ENCODE measurements around the gene GPR157.

Gene GPR157

GRCh38 chr1:9107136-9107535, 21.8 kb downstream of the GPR157 start:
- TF ChIP-seq CTCF (conservative IDR thresholded peaks at IDR 0.05; ENCODE audit: low read depth, low read length) = no peak
- no peak for DNase-seq (ENCODE audit: low read depth)
- H3K4me3 ChIP-seq (ENCODE audit: low read length) = no peak overlapping the region

- no peak overlapping the region for H3K4me3 ChIP-seq (ENCODE audit: low read length)
- no peak for TF ChIP-seq CTCF (conservative IDR thresholded peaks at IDR 0.05; ENCODE audit: low read depth, low read length)
- no peak for DNase-seq (ENCODE audit: low read depth)
Observed at GRCh38 chr1:9106286-9106685, 22.6 kb downstream of the GPR157 start.

- no peak for DNase-seq (ENCODE audit: low read depth)
- H3K4me3 ChIP-seq (ENCODE audit: low read length) = no peak overlapping the region
- no peak for TF ChIP-seq CTCF (conservative IDR thresholded peaks at IDR 0.05; ENCODE audit: low read depth, low read length)
Observed at GRCh38 chr1:9105336-9105867, 23.5 kb downstream of the GPR157 start.

GRCh38 chr1:9101510-9102146, 27.3 kb downstream of the GPR157 start:
- peak; percentile 92 for TF ChIP-seq CTCF (conservative IDR thresholded peaks at IDR 0.05; ENCODE audit: low read depth, low read length)
- H3K4me3 ChIP-seq (ENCODE audit: low read length) = no peak overlapping the region
- DNase-seq (ENCODE audit: low read depth) = no peak

- no peak overlapping the region for H3K4me3 ChIP-seq (ENCODE audit: low read length)
- TF ChIP-seq CTCF (conservative IDR thresholded peaks at IDR 0.05; ENCODE audit: low read depth, low read length) = no peak
- DNase-seq (ENCODE audit: low read depth) = no peak
Observed at GRCh38 chr1:9100471-9101043, 28.3 kb downstream of the GPR157 start.

- peak; percentile 3 for TF ChIP-seq CTCF (conservative IDR thresholded peaks at IDR 0.05; ENCODE audit: low read depth, low read length)
- no peak overlapping the region for H3K4me3 ChIP-seq (ENCODE audit: low read length)
- DNase-seq (ENCODE audit: low read depth) = no peak
Observed at GRCh38 chr1:9099555-9099954, 29.3 kb downstream of the GPR157 start.
